Measurements from ENCODE around the gene KRT79.

DNA sequence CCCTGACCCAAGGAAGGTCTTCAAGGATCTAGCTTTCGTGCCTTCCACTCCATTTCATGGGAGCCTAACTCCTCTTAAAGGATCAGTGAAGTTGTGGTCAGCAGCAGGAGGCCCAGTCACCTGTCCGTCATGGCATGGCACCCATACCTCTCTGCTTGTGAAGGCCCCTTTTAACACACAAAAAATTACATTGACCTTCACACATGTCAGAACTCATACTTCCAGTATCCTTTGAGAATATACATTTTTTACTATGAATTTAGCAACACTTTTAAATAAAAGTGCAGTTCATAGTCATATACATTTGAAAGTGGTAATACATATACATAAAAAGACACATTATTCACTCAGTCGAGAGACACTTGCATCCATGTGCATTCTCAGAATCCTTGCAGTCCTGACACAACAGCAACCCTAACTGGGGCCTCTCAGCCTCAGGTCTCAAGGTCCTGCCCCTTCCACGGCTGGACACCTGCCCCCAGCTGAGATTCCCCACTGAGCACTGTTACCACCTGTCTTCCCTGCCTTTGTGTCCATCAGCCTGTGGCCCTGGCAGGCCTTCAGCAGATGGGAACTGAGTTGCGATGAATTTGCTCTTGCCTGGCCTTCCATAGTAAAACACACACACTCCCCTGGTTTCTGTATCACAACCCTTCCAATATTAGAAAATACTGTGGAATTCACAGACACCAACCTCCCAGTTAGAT lies 34.5 kb downstream of the KRT79 start:
- TF ChIP-seq EZH2 (IDR thresholded peaks at IDR 0.05; ENCODE audit: low read length, missing control alignments) (no peak), CTCF (conservative IDR thresholded peaks at IDR 0.05 in 1 of 2, IDR thresholded peaks at IDR 0.05 in 1 of 2; ENCODE audit: low read depth in 1 of 2, low read length in 2 of 2) (no peak)

Data from fibroblast of lung (primary cell).